Chondrocyte (in vitro differentiated cells): Measurements from ENCODE around the gene MYZAP. TPM values are rescaled to one million over a fixed set of nuclear protein-coding genes. Genes with fewer than 3 reads are reported as not detected.

Experiments used
- DNase-seq: peaks from one replicate; pipeline ENCODE4 v3.0.0; 2021; ENCODE audit warnings: mixed read lengths, low spot score
- H3K27ac Mint-ChIP-seq: one replicate; pipeline ENCODE4 v1.8.0; 2021; ENCODE audit warnings: mild to moderate bottlenecking, moderate library complexity, mixed read lengths; ENCODE audit not compliant: unreplicated experiment
- H3K27me3 Mint-ChIP-seq: 2 replicates; pipeline ENCODE4 v1.8.0; 2021; ENCODE audit warnings: low read depth, mixed read lengths
- H3K36me3 Mint-ChIP-seq: 2 replicates; pipeline ENCODE4 v1.8.0; 2021; ENCODE audit warnings: low read depth, mixed read lengths
- H3K4me1 Mint-ChIP-seq: 2 replicates; pipeline ENCODE4 v1.8.0; 2021; ENCODE audit warnings: low read depth, mild to moderate bottlenecking, mixed read lengths
- H3K4me3 Mint-ChIP-seq: one replicate; pipeline ENCODE4 v1.8.0; 2021; ENCODE audit warnings: mild to moderate bottlenecking, moderate library complexity, mixed read lengths; ENCODE audit not compliant: unreplicated experiment
- H3K9me3 Mint-ChIP-seq: 2 replicates; pipeline ENCODE4 v1.8.0; 2021; ENCODE audit warnings: low read depth, mixed read lengths
- total RNA-seq: library from RNA; stranded (reverse); gene quantifications from 3 replicates; pipeline ENCODE4 v1.2.1, GENCODE V29; 2021
- TF ChIP-seq, protein P1 (sequence below): fragments of 200-600 bp; sonication (generic); IDR thresholded peaks from 2 replicates; pipeline ENCODE4 v1.5.0; 2021; ENCODE audit warnings: antibody characterized with exemption, mild to moderate bottlenecking, moderate library complexity

The MYZAP gene
- total RNA-seq, 1 donor from 2014 or later = 0.17 TPM

- Mint-ChIP-seq H3K27me3 (no peaks in the 10 kb centered on the region), H3K4me1 (peaks cover 23% of the 10 kb centered on the region), H3K9me3 (no peaks in the 10 kb centered on the region), H3K4me3 (no peak overlapping the region), H3K36me3 (no peaks in the 10 kb centered on the region), H3K27ac (no peak overlapping the region)
- no peak for DNase-seq
- TF ChIP-seq, protein P1, sequence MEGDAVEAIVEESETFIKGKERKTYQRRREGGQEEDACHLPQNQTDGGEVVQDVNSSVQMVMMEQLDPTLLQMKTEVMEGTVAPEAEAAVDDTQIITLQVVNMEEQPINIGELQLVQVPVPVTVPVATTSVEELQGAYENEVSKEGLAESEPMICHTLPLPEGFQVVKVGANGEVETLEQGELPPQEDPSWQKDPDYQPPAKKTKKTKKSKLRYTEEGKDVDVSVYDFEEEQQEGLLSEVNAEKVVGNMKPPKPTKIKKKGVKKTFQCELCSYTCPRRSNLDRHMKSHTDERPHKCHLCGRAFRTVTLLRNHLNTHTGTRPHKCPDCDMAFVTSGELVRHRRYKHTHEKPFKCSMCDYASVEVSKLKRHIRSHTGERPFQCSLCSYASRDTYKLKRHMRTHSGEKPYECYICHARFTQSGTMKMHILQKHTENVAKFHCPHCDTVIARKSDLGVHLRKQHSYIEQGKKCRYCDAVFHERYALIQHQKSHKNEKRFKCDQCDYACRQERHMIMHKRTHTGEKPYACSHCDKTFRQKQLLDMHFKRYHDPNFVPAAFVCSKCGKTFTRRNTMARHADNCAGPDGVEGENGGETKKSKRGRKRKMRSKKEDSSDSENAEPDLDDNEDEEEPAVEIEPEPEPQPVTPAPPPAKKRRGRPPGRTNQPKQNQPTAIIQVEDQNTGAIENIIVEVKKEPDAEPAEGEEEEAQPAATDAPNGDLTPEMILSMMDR = no peak
Observed at GRCh38 chr15:57589754-57590153, 1.9 kb upstream of the MYZAP start.

DNA sequence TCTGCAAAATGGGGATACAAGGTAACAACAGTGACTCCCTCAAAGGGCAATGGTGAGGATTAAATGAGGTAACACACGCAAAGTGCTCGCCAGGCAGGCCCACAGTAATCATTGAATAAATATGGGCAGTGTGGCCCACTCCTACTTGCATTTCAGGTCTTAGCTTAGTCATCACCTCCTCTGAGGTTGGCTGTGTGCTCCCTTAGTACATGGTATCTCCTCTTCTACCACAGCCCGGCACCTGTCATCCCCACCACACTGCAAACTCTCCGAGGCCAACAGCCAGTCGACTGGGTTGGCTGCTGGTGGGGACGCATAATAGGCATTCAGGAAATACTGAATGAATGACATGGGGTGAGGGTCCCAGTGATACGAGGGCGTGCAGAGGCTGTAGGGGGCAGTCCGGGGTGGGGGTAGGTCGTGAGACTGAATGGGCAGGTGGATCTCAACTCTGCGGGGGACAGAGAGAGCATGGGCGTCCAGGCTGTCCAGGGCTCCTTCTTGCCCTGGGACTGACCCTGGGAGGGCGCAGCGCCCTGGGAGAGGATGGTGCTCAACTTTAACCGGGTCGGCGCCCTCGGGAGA is 375 bp upstream of the MYZAP start:
- Mint-ChIP-seq H3K36me3 (no peaks in the 10 kb centered on the region), H3K4me3 (peak overlapping the region; percentile 58), H3K4me1 (peaks cover 31% of the 10 kb centered on the region), H3K27me3 (no peaks in the 10 kb centered on the region), H3K9me3 (no peaks in the 10 kb centered on the region), H3K27ac (no peak overlapping the region)
- no peak for DNase-seq
- TF ChIP-seq, protein P1 = no peak

DNA sequence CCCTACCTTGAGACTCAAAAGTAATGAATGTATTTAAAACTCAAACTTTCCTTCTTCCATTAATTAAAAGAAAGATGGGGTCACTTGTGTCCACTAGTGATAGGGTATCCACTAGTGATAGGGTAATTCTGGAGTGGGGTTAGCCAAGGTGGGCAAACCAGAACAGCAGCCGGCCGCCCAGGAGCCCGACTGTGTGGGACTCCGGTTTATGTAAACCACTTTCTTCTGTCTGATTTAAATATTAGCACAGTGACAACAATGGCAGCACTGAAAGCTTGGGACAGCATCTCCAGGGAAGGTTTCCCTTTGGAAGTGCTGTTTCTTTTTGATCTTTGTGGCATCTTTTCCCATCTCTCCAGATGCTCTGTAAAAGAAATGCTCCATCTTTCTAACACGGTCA is 722 bp downstream of the MYZAP start:
- Mint-ChIP-seq H3K9me3 (no peaks in the 10 kb centered on the region), H3K4me1 (peaks cover 28% of the 10 kb centered on the region), H3K36me3 (no peaks in the 10 kb centered on the region), H3K27ac (no peak overlapping the region), H3K4me3 (peak overlapping the region; percentile 54), H3K27me3 (no peaks in the 10 kb centered on the region)
- TF ChIP-seq, protein P1 = no peak
- no peak for DNase-seq

- H3K27ac Mint-ChIP-seq = no peak overlapping the region
- H3K4me3 Mint-ChIP-seq = peak overlapping the region; percentile 54
- no peaks in the 10 kb centered on the region for H3K36me3 Mint-ChIP-seq
- no peaks in the 10 kb centered on the region for H3K9me3 Mint-ChIP-seq
- TF ChIP-seq, protein P1 = no peak
- no peak for DNase-seq
- H3K27me3 Mint-ChIP-seq = no peaks in the 10 kb centered on the region
- peaks cover 29% of the 10 kb centered on the region for H3K4me1 Mint-ChIP-seq
Observed at GRCh38 chr15:57592836-57593420, 1.2 kb downstream of the MYZAP start.

DNA sequence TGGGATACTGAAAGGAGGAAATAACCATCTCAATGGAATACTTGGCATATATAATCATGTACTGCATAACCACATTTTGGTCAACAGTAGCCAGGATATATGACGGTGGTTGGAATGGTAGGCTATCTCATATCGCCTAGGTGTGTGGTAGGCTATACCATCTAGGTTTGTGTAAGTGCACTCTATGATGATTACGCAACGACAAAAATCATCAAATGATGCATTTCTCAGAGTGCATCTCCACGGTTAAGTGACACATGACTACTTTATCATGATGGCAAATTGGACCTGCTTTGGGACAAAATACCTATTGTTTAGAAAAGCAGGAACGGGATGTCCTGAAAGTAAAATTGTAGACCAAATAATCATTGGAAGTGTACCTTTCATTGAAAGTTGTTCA is 2.8 kb downstream of the MYZAP start:
- no peaks in the 10 kb centered on the region for H3K9me3 Mint-ChIP-seq
- no peak for DNase-seq
- no peaks in the 10 kb centered on the region for H3K36me3 Mint-ChIP-seq
- peaks cover 5% of the 10 kb centered on the region for H3K27me3 Mint-ChIP-seq
- TF ChIP-seq, protein P1 = no peak
- H3K4me1 Mint-ChIP-seq = peaks cover 27% of the 10 kb centered on the region
- no peak overlapping the region for H3K4me3 Mint-ChIP-seq
- no peak overlapping the region for H3K27ac Mint-ChIP-seq
